HG03095 (cell line): ENCODE results near the gene TBCD.
"Not testable (repeated sequence)": the region's sequence is repeated elsewhere in the genome, so short reads cannot be mapped to it uniquely, and the experiment has no call there.

Experiments
- ATAC-seq: cut with Tn5 transposase; IDR thresholded peaks from one replicate; pipeline ENCODE4 v1.9.1; 2021; ENCODE audit warnings: moderate library complexity; ENCODE audit not compliant: unreplicated experiment

The TBCD gene

DNA sequence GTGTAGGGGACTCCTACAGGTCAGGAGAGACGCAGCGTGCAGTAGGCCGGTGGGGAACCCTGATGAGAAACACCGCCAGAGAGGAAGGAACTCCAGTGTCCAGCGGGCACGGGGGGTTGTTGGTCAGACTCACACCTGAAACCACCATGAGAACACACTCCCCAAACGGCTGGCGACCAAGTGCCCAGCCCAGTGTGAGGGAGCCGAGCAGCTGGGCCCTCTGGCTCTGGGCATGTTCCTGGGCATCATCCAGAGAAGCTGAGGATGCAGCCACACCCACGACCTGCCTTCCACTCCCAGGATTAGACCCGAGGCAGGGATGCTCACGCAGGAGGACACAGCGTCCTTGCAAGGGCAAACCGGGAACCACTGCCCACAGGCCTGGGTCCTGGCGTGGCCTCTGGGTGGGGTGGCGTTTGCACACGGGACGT is 196.2 kb downstream of the TBCD start:
- no peak for ATAC-seq

DNA sequence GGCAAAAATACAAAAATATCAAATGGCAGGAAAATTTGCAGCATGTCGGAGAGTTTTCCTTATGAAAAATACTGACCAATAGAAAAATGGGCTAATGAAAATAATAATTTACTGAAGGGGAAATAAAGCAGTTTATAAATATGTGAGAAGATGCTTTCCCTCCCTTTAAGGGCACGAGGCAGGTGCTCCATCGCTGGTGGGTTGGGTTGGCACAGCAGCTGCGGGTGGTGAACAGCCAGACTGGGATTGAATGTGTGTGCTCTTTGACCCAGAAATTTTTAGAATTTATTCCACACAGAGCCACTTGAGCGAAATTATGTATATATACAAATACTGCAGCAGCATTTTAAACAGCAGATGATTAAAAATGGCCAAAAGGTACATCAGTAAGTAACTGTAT is 197.1 kb downstream of the TBCD start:
- ATAC-seq, result no peak

DNA sequence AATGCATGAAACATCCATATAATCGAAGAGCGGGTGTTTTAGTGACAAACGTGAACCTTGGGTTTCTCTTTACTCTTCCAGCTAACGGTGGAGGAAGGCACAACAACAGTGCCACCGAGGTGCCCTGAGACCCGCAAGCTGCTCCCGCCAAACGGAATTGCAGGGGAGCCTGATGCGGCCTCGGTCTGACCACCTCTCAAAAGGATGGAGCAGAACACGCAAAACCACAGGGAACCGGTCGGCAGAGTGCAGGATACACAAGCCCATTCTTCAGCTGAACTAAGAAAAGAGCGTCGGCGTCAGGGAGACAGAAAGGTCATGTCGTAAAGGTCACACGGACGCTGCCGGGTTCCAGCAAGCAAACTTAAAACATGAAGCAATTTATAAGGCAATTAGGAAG is 197.5 kb downstream of the TBCD start:
- no peak for ATAC-seq

DNA sequence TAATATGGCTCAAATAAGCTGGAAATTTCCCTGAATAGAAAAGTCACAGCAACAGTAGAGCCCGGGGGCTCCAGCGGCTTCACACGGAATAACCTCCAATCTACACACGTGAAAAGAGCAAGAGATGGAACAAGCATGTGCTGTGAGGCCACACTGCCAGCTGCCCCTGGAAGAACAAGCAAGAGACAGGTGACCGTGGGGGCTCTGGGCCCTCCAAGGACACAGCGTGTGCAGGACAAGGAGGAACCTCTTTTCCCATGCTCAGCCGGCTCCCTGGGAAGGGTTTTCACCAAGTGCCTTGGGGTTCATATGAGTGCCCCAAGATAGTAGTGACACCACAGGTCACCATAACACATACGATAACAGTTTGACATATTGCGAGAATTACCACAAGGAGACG is 198.1 kb downstream of the TBCD start:
- ATAC-seq, result no peak

DNA sequence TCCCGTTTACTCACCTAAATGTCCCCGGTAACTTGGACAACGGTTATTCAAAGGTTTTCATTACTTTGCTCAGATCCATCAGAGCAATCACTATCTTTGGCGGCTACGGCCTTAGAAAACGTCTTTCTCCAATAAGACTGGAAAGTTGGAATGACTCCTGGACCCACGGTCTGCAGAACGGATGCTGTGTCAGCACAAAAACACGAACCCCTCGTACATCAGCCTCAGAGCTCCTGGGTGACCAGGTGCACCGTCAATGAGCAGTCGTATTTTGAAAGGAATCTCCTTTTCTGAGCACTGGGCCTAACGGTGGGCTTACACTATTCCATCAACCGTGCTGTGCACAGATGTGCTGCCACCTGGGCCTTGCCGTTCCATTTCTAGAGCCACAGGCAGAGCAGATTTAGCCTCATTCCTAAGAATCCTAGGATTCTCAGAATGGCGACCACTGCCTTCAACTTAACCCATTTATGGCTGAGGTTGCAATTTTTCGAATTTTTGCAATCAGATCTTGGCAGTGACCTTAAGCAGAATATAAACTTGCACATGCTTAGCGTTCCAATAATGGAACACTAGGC is 198.7 kb downstream of the TBCD start:
- no peak for ATAC-seq

DNA sequence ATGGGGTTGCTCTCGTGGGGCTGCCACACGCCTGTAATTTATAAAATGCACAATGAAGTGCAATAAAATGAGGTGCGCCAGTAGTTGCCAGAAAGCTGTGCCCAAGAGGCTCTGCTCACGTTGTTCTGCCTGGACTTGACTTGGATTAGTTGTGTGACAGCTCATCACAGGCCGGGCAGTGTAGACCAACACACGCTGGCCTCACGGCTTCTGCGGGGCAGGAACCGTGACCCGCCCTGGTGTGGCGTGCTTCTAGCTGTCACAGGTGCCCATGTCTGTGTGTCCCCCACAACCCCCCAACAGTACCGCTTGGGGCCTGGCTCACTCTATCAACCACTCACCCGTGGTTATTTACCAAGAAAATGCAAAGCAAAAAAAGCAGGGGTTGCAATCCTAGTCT is 200.2 kb downstream of the TBCD start:
- ATAC-seq, result no peak

DNA sequence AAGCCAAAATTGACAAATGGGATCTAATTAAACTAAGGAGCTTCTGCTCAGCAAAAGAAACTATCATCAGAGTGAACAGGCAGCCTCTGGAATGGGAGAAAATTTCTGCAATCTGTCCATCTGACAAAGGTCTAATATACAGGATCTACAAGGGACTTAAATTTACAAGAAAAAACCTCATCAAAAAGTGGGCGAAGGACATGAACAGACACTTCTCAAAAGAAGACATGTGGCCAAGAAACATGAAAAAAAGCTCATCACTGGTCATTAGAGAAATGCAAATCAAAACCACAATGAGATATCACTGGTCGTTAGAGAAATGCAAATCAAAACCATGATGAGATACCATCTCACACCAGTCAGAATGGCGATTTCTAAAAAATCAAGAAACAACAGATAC is 203.2 kb downstream of the TBCD start:
- ATAC-seq, result not testable (repeated sequence)

DNA sequence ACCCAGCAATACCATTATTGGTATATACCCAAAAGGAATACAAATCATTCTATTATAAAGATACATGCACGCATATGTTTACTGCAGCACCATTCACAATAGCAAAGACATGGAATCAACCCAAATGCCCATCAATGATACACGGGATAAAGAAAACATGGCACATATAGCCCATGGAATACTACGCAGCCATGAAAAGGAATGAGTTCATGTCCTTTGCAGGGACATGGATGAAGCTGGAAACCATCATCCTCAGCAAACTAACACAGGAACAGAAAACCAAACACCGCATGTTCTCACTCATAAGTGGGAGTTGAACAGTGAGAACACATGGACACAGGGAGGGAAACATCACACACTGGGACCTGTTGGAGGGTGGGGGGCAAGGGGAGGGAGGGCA is 203.8 kb downstream of the TBCD start:
- ATAC-seq, result not testable (repeated sequence)

DNA sequence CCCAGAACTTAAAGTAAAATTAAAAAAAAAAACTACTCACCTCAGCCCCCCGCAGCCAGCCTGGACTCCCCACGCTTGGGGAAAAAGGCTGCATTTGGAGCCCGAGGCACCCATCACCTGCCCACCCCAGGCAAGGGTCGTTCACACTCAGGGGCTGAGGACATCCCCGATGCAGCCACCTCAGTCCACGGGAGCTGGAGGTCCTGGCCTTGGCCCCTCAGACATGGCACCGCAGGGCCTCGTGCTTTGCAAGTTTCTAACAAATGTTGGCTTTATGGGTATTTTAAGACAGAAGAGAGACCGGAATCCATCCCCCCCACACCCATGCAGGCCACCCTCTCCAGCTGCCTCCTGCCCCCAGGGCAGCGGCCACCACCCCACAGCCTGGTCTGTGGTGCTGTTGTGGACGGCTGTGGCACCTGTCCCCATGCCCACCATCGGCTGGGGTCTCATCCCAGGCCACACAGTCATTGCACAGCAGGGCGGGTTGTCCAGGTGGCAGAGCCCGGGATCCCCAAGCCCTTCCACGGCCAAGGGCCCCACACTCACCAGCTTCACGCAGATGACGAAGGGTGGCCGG is 204.4 kb downstream of the TBCD start:
- ATAC-seq, result no peak

DNA sequence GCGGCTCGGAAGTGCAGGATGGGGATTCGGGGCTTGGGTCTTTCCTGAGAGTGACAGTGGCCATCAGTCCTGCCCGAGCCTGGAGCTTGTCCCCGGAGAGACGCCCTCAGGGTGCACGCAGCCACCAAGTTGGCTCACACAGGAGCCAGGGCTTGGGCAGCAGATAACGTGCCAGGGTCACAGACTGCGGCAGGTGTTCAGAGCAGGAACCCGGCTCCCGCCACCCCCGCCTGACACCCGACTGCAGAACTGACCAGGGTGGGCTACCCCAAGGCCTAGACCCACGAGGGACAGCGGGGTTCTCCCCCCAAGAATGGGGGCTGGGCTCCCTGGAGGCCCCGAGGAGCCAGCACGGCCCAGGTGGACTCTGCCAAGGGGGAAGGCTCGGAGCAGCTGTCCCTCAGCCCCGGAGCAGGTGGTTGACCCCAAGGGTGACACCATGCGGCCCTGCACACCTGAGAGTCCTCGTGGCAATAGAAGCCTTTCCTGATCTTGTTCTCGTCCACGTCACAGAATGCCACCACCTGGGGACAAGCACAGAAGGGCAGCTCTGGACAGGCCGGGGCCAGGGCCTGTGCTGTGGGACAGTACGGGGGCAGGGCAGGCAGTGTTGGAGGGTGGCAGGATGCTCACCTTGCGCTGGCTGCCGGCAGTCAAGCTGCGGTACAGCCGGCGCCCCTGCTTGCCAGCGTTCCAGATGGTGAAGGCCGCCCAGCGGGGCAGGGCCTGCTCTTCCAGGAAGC is 205.0 kb downstream of the TBCD start:
- no peak for ATAC-seq

DNA sequence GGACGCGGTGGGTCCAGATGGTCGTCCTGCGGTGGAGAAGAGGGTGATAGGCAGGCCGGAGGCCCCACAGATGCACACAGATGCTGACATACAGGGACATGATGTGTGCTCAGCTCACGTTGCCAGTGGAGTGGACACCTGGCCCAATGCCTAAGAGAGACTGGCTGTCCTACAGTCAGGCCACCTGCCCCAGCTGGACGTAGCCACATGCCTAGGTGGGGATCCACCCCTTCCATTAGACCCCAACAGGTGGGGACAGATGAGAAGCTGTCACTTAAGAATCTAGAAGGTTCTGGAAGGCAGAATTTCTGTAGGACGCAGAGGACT is 205.6 kb downstream of the TBCD start:
- no peak for ATAC-seq

DNA sequence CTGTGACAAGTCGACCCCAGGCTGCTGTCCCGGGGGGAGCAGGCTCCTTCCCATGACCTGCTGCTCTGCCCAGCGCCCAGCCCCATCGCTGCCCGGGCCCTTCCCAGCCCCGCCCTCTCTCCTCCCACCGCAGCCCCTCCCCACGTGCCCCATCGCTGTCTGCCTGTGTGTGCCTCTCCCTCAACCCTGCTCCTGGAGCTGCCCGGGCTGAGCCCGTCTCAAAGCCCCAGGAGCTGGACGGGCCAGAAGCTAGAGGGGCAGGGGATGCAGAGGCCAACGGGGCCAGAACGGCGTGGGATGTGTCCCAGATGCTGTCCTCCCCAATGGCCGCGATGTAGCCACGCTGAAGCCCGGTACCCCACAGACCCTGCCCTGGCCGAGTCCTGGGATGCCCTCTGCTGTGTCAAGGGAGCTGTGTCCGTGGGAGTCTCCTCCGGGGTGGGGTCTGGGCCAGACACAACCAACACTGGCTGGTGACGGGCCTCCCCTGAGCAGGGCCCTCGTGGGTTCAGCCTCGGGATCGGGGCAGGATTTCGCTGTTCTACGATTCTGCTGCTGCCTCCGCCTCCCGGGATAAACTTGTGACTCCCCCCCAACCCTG is 206.2 kb downstream of the TBCD start:
- ATAC-seq, result no peak

DNA sequence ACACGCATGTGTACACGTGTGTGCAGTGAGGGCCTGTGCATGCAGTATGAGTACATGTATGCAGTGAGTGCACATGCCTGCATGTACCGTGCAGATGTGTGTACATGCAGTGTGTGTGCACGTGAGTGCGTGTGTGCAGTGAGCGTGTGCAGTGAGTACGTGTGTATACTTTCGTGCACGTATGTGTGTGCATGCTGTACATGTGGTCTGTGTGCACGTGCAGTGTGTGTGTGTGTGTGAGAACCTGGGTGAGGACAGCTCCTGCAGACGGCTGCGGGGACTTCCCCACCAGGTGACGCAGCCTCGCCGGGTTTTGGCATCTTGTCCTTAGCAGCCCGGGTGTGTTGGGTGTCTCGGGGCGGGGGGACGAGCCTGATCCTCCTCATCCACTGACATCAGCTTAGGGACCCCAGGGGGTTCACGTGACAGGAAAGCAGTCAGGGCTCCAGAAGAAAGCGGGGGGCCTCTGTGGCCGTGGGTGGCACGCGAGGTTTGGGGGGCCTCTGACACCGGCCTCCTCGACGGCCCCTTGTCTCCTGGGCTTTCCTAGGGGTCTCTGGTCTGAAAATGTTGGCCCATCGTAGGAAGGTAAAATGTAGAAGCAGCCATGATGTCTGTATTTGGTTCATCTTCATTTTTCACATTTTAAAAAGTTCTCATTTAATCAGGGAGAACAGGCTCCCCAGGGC is 207.5 kb downstream of the TBCD start:
- ATAC-seq, result no peak

DNA sequence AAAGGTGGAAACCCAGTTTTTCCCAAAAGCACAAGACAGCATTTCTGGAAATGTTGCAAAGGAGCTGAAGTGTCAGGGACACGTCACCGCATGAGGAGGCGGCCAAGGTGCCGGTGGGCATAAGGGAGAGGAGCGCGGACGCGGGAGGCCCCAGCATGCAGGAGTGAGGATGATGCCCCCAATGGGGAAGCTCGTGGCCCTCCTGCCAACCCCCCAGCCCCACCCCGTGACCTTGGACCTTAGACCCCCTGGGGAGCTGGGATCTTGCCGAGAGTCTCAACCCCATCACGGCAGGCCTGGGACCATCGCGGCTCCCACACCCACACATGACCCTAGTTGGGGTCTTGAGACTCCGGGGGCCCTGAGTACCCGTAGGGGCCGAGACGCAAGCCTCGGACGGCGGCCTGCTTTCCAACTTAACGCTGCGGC is 208.1 kb downstream of the TBCD start:
- no peak for ATAC-seq

DNA sequence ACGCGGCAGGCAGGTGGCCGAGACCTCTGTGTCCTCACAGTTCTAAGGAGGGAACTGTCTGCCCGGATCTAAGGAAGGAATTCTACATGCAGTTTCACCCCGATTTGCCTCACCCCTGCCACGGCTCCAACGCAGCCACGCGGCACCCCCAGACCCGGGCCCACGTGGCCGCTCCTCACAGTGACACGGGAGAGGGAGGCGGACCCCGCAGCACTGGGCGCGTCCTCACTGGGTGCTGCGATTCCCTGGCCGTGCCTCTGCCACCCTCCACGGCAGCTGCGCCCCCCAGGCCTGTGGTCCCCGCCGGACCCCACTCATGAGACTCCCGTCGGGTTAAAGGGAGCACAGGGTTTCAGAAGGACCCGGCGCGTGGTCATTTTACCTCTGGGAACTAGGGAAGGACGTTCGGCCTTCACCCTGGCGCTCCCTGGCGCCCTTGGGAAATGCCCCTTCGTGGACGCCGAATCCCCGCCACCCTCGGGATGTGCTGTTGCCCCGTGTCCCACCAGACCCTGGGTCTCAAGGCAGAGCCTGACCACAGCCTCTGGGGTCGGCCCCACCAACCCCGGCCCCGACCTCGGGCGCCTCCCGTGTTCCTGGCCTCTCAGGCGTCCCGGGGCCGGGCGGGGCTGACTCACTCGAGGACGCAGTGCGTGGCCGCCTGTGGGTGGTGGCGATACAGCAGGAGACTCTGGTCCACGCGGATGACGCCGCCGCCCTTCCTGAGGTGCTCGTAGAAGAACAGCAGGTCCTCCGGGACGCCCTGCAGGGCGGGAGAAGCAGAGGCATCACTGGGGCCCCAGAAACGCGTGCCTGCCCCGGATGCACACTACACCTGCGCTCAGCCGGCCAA is 208.8 kb downstream of the TBCD start:
- no peak for ATAC-seq

DNA sequence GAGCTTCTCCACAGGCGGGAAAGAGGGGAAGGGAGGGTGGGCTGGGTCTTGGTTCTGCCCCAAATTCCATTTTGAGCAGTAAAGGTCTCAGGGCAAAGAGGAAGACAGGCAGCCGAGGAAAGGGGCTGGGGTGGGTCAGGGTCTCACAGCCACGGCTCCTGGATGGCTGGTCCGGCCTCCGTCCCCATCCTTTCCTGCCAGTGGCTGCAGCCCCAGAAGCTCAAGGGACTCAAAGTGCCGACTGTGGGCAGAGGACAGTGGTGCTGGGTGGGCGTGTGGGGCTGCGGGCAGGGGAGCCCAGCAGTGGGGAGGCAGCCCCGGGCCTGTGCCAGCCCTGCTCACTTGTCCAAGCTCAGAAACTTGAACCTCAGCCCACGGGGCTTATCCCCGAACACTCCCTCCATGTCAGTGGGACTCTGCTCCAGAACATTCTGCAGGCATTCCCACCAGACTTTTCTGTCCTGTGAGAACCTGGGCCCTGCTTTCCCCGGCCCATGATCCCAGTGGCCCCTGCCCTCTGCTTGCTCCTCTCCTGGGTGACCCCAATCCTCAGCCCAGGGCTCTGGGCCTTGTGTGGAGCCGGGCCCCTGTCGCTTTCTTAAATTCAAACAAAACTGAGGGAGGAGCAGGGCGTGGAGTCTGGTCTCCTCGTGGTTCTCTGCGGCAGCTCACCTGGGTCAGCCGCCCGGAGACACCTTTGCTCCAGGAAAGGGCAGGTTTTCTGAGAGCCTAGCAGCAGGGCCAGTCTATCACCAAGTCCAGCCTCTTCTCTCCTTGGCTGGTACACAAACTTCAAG is 209.7 kb downstream of the TBCD start:
- no peak for ATAC-seq

DNA sequence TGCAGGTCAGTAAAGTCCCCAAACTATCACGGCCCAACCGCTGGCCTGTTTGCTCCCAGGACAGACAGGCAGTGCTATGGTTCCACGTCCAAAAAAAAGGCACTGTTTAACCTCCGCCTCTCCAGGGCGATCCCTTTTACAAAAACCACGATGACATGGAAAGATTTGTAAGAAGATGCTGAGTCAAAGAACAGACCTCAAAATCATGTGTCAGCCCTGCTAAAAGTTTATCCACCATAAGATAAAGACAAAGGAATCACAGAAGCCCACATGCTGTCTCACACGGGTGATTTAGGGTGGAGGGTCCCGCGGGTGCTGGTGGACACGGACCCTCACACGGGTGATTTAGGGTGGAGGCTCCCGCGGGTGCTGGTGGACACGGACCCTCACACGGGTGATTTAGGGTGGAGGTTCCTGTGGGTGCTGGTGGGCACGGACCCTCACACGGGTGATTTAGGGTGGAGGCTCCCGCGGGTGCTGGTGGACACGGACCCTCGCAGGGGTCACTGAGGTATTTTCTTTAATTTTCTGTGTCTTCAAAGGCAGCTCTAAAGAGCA is 210.4 kb downstream of the TBCD start:
- ATAC-seq, result no peak

DNA sequence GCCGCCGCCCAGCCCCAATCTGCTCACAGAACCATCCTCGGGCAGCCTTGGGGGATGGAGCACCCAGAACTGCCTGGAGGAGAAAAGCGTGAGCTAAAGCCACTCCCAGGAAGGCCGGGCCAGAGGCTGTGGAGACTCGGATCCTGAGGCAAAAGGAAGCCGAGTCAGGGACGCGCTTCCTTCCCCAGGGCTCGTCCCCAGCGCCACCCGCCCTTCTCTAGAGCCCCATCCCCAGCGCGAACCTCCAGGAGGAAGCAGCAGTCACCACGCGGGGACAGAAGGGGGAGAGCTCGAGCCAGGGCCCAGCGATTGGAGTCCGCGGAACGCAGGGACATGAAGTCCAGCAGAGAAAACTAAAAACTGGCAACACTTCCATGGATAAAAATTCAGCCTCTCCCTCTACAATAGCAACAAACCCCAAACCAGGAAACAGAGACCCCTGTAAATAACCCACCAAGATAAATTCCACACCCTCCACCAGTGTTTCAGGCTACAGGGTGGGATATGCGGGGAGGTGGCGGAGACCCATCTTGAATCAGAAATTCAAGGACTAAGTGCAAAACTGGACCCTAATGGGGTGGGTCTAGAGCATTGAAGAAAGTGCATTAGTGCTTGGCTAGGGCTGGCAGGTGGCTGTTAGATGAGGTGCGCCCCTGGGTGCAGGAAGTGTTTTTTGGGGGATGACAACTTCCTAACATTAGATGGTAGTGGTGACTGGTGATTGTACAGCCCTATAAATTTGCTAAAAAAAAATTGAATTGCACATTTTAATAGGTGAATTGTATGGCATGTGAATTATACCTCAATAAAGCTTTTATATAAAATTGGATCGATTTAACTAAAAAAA is 211.5 kb downstream of the TBCD start:
- ATAC-seq, result no peak

DNA sequence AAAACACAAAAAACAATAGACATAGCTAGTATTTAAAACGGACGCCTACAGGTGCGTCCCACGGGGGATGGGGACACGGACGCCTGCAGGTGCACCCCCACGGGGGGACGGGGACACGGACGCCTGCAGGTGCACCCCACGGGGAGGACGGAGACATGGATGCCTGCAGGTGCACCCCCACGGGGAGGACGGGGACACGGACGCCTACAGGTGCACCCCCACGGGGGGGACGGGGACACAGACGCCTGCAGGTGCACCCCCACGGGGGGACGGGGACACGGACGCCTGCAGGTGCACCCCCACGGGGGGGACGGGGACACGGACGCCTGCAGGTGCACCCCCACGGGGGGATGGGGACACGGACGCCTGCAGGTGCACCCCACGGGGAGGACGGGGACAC is 212.6 kb downstream of the TBCD start:
- ATAC-seq, result not testable (repeated sequence)
